CD4-positive, alpha-beta T cell treated with Interleukin-4 for 4 hours (primary cell): ENCODE data around the gene CHRNA4.
"Not testable (repeated sequence)": the region's sequence is repeated elsewhere in the genome, so short reads cannot be mapped to it uniquely, and the experiment has no call there.

ENCODE experiments used
- DNase-seq: peaks from one replicate; pipeline ENCODE4 v3.0.0-alpha.2; 2020

Gene CHRNA4

DNA sequence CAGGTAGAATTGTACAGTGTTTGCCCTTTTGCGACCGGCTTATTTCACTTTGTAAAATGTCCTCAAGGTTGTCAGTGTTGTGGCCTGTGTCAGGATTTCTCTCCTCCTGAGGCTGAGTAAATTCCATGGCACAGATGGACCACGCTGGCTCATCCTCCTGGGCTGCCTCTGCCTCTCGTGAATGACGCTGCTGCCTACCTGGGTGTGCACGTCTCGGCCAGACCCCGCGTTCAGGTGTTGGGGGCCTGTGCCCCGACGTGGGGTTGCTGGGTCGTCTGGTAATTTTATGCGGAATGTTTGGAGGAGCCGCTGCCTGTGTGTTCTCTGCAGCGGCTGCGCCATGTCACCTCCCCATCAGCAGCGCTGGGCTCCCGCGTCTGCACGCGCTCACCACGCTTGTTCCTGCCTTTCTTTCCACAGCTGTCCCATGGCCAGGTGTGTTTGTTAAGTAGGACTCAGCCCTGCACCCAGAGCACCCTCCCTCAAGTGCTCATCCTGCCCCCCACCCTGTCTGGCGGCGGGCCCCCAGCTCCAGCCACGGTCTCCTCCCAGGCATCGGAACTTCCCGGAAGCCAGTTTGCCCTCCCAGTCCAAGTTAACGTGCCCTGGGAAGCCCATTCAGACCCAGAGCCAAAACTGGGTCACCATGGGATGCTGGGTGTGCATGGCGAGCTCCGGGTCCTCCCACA lies 36.1 kb upstream of the CHRNA4 start:
- DNase-seq, result no peak

DNA sequence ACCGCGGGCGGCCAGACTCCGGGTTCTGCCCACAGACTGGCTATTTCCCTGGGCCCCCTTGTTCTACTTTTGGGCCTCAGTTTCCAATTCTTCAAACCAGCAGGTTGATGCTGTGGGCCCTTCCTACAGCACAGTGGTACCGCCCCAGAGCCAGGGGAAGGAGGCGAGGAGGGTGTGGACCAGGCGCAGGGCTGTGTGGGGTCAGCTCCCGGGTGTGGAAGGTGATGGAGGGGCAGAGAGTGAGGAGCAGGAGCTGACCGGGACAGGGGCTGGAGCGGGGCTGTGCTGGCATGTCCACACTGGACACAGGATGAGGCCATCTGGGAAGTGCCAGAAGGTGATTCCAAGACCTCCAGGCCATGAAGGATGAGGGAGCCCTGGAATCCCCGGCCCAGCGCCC lies 35.2 kb upstream of the CHRNA4 start:
- DNase-seq, result no peak

DNA sequence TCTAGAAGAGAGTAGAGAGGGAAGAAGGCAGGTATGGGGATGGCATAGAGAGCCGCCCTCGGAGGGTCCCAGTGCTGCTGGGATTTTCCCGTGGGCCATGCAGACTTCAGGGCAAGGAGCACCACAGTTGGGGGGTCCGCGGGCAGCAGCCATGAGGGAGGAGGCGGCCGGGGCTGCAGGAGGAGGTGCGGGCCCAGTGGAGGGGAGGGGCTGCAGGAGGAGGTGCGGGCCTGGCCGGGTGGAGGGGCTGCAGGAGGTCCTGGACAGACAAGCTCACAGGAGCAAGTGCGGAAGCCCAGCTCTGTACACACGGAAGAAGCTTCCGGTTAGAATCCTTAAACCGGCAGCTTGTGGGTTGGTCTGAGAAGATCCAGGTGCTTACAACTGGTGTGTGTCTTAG lies 34.6 kb upstream of the CHRNA4 start:
- DNase-seq, result no peak

DNA sequence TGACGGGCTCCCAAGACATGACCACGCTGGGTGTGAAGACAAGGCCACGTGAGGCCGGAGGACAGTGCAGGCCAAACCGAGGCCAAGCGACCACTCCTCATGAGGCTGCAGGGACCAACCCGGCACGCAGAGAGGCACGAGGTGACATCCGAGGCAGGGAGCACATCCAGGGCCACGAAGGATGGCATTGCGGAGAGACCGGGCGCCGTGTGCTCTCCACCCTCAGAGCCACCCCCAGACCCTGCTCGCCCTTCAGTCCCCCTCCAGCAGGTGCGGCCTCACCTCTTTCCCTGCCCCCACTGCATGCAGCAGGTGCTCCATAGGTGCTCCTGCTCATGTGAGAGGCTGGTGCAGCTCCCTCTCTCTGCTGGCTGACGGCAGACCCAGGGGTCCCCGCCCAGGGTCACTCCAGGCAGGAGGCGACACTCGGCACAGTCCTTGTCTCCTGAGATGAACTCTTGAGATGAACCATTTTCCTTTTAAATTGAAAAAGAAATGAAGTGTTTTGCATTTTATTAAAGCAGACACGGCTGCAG lies 33.8 kb upstream of the CHRNA4 start:
- no peak for DNase-seq

DNA sequence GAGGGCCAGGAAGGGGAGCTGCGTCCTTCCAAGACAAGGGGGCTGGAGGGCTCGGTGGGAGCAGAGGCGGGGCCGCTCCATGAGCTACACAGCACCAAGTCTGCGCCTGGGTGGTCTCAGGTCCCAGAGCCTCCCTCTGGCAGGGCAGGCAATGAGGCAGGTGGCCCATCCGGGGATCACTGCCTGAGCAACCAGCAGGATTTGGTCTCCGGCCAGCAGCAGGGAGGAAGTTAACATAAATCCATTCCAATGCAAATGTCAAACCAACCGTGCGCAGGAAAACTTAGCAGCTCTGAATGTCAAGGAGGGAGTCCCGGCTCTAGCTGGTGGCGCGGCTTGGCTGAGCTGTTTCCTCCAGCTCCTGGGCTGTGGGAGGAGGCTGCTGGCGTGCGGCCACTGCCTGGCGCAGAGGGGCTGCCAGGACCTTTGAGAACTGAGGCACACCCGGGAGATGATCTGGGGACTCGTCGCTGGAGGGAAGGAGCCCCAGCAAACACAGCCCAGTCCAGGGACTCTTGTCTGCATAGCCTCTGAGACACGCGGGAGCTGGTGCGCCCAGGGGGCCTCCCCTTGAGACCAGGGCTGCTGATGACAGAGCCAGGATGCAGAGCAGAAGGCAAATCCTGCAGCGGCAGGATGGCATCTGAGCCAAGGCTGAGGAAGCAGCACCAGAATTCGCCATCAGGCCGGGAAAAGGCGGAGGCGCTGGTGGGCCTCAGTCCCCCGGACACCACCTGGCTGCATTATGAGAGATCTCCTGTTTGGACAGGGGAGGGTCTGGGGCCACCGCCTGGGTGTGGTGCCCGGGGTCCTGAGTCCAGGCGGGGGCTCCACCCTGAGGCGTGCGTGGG lies 33.1 kb upstream of the CHRNA4 start:
- DNase-seq, result no peak

DNA sequence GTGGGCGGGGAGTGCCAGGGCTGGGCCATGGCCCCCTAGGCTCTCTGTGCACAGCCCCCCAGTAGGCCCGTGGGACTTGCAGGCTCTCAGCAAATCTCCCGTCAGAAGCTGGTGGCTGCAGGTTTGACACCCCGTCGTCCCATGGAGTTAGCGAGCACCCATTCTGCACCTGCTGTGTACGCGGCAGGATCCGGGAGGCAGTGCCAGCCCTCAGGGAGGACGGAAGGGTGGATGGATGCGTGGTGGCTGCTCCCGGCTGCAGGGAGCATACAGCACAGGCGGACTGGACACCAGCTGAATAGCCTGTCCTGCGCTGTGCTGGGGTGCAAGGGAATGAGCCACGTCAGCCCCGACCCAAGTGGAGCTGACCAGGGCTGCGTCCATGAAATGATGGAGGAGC lies 32.4 kb upstream of the CHRNA4 start:
- DNase-seq, result no peak

DNA sequence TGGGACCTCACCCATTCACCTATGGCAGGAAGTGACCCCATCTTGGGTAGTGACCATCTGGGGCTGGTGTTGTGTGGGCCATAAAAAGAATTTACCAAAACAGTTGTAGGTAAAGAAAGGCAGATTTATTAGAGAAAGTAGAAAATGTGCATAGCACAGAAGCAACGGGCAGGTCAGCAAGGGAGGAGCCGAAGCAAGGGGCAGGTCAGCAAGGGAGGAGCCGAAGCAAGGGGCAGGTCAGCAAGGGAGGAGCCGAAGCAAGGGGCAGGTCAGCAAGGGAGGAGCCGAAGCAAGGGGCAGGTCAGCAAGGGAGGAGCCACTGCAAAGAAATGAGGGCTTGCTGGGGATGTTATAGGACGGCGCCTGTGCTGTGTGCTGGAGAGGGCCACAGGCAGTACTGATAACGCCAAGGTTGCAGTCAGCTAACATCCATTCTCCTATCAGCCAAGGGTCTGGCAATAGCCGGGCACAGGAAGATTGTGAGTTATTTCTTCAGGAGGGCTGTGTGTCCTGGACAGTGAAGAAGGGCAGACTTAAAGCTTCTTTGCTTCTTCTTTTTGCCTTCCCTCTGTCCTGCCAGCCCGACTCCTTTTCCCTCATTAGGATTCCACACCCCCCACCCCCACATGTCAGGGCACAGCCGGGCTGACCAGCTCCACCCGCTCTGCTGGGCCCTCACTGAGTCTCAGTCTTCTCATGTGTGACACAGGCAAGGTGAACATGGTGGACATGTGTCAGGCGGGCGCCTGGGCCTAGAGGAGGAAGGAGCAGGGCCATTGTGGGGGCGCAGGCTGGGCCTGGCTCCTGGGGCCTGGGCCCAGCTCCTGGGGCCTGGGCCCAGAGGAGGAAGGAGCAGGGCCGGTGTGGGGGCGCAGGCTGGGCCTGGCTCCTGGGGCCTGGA lies 31.6 kb upstream of the CHRNA4 start:
- no peak for DNase-seq

DNA sequence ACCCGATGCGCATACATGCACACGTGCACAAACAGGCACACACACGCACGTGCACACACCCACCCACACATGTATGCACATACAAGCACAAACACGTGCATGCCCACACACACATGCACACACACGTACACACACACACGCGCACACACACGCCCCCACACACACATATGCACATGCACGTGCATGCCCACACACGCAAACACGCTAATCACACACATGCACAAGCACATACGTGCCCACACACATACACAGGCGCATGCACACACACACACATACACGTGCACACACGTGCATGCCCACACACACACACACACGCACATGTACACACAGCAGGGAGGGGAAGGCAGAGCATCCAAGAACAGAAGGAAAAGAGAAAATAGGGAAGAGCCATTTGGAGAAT lies 26.8 kb upstream of the CHRNA4 start:
- no peak for DNase-seq

DNA sequence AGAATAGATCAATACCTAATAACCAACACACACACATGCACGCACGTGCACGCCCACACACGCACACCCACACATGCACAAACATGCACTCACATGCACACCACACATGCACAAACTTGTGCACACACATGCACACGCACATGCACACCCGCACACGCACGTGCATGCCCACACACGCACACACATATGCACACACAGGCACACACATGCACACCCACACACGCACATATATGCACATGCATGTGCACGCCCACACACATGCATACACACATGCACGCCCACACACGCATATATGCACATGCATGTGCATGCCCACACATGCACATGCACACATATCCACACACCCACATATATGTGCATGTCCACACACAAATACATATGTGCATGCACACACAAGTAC lies 26.2 kb upstream of the CHRNA4 start:
- no peak for DNase-seq

DNA sequence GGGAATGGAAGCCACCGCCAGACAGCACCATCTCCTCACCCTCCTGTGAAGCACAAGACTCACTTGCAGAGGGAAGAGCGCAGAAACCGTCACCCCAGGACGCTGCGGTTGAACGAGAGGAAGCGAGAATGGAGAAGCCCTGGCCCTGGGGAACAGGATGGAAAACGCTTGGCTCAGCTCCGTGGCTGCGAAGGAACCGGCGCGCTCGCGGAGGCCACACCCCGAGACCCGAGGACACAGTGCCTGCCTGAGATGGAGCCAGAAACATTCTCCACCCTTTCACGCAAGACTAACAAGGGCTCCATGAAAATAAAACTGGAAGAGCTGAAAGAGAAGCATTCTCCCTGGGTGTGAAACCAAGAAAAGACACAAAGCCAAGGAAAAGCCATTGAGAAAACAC lies 25.3 kb upstream of the CHRNA4 start:
- no peak for DNase-seq

DNA sequence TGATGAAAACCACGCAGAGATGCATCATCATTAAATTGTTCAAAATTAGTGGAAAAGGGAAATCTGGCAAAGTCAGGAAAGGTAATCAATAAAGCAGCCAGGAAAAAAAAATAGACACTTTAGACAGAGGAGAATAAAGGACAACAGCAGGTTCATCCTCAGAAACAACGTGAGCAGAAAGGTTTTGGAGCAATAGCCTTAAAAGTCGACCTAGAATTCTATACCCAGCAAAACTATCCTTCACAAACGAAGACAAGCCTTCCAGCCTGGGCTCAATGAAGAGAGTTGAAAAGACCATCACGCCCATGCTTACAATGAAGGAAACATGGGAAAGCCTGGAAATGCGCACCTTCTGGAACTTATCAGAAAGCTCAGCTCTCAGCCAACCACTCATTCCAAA lies 24.7 kb upstream of the CHRNA4 start:
- no peak for DNase-seq

DNA sequence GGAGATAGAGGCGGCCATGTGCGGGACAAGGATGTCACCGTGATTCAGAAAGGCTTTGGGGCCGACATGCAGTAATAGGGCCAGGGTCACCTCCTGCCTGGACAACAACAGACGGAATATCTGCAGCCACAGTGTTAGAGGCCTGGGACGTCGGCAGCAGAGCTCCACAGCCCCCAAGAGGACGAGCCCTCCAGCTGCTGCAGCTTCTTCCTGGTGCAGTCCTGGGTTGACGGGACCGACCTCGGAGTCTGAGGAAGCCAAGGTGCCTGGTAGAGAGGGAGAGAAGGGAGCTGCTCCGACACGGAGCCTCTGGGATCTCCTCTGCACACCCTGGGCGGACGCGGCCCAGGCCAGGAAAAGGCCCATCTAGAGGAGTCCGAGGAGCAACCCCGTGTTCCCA lies 23.2 kb upstream of the CHRNA4 start:
- no peak for DNase-seq

DNA sequence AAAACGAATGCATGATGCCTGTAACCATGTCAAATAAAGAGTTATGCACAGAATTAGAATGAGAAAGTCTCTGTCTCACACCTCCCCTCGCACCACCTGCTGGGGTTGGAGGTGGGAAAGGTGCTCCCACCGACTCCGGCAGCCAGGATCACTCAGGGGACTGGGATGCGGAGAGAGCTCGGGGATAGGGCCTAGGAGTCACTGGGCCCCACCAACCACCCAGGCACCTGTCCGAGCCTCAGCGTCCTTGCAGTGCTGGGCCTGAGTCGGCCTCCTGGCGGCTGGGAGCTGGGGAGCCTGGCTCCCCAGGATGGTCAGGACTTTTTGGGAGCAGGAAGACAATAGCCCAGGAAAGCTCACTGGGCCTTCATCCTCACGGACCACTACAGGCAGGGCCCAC lies 22.4 kb upstream of the CHRNA4 start:
- no peak for DNase-seq

DNA sequence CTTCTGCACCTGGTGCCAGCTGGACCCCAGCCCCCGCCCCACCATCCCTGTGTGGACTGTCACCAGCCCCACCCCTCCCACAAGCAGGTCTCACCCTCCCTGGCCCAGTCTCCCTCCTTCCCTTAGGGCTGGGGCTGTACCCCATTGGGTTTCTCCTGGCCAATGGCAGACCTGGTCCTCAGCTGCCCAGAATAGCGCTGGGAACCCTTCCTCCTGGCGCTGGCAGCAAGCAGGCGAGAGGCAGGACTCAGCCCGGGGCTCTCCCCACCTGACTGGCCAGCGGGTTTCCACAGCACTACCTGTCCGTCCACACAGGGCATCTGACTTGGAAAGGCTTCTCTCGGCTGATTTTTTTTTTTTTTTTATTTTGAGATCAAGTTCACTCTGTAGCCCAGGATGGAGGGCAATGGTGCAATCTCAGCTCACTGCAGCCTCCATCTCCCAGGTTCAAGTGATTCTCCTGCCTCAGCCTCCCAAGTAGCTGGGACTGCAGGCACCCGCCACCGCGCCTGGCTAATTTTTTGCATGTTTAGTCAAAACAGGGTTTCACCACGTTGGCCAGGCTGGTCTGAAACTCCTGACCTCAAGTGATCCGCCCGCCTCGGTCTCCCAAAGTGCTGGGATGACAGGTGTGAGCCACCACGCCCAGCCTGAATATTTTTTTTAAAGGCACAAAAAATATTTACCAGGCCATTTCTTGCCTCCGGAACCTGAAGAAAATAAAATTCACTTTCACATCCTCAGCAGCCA lies 21.6 kb upstream of the CHRNA4 start:
- DNase-seq, result no peak

DNA sequence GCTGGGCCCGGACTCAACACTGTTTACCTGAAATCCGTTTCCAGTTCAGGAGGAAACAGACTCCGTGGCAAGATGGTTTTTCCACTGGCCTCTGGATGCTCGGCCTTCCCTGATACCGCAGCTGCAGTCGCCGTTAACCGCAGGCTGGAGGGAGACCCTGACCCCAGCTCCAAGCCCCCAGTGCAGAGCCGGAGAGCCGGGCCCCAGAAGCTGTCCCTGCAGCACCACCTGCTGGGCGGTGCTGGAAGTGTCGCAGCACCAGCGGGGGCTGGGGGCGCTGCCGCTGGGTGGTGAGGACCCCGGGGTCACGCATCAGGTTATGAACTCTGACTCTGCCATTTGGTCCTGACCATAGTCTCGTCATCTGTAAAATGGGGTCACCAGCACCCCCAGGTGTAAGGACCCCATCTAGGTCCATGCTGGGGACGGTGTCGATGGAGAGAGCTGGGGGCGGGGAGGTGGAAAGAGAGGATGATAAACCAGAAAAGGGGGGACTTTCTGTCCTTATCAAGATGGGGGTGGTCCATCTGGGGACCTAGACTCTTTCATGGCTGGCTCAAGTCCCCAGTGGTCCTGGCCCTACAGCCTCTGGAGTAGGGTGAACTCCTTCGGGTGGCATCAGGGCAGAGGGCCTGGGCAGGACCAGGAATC lies 20.8 kb upstream of the CHRNA4 start:
- no peak for DNase-seq

DNA sequence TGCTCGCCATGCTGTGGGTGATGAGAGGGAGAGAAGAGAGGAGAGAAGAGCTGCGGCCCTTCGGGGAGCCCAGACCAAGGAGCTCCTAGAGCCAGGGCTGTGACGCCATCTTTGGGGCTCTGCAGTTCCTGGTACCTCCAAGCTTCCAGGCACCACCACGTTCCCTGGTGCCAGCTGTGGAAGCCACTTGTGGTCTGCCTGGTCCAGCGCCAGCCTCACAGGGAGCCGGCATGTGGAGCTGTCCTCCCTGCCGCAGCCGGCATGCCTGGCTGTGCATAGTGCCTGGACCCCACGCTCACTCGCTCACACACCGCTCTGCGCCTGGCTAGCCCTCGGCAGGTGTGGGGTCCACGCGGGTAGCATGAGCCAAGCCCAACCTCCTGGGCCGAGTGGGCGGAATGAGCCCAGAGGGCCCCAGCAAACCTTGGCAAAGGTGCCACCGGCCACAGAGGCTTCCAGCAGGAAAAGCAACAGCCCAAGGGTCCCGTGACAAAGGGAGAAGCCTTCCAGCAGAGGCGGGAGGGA lies 19.3 kb upstream of the CHRNA4 start:
- no peak for DNase-seq

DNA sequence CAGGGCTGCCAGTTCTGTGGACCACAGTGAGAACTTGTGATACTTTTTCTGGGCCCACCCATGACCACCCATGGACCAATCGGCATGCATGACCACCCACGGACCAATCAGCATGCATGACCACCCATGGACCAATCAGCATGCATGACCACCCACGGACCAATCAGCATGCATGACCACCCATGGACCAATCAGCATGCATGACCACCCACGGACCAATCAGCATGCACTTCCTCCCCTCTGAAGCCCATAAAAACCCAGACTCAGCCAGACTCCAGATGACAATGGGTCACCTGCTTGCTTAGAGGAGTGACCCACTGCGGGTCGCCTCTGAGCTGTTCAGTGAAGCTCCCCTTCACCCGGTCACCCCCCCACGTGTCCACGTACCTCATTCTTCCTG lies 18.7 kb upstream of the CHRNA4 start:
- not testable (repeated sequence) for DNase-seq

DNA sequence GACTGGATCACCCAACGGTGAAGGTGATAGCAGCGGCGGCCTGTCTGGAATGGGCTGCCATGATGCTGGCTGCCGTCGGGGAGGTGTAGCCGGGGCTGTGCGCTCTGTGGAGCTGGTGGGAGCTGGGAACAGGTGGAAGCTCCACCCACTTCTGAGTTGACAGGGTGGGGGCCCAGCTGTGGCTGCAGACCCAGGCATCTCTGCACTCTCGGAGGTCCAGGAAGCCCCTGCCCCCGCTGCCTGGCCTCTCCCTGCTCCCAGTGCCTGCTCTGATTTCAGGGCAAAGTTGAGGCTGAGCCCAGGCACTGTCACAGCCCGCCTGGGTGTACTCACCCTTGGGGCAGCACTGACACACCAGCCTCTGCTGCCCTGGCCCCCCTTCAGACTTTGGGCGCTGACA lies 18.1 kb upstream of the CHRNA4 start:
- DNase-seq, result no peak

DNA sequence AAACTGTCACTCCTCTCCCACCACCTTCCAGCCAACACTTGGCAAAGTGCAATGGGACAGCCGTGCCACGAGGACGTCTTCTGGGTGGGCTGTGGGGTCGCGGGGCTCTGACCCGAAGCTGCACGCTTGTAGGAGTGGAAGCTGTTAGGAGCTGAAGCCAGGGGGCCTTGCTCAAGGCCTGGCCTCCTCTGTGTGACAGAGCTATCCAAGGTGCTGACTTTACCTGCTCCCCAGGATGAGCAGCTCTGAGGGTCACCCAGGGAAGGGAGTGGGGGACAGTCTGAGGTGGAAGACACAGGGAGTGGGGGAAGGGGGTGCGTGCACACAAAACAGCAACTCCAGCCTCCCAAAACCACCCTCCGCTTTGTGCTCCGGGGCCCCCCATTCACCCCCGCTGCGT lies 17.5 kb upstream of the CHRNA4 start:
- DNase-seq, result no peak

DNA sequence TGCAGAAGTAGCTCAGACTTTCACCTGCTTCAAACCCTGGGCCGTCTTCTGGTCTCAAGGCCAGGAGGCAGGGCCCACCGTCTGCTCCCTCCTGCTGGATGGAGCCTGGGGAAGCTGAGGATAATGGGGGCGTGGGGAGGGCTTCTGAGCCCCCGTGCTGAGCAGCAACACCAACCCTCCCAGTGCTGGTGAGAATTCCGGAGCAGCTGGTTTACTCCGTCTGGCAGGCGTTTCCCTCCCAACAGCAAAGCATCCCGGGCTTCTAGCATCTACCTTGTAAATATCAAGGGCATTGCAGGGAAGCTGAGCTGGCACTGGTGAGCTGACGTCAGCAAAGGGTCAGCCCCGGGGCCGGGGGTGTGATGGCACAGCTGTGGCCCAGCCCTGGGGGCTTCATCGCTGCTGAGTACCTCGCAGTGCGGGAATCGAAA lies 16.8 kb upstream of the CHRNA4 start:
- DNase-seq, result no peak

DNA sequence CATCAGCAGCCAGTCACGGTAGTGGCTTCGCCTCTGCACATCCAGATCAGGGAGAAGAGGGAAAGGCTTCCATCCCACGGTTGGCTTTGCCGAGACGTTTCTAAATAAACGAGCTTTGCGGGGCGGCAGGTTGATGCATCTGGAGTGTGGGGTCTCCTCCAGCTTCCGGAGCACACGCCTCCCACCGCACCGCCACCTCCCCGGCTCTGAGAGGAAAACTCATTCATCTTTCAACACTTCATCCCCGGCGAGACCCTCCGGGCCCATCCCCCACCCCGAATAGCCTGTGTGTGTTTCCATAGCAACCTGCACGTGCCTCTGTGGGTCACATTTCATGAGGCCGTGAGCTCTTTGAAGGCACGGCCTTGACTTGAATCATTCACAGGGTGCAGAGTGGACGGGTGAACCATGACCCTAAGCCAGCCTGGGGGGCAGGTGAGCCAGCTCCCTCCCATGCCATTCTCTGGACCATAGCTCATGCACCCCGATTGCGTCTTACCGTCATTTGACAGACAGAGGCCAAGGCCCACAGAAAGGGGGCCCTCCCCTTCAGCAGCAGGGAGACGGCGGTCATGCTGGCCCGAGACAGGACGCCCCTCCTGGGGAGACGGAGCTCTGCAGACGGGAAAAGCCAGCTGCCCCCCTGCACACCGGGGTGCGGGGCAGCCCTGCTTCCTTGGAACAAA lies 16.2 kb upstream of the CHRNA4 start:
- DNase-seq, result no peak
